Measurements from ENCODE around the gene JADE1. TPM values are rescaled to one million over a fixed set of nuclear protein-coding genes. Genes with fewer than 3 reads are reported as not detected.

The JADE1 gene
- total and polyA plus RNA-seq, 2 of the 13 experiments (the other 11 are each of a cell fraction or from before 2014, with no cell fraction given): 5.4 to 19.3 TPM

DNA sequence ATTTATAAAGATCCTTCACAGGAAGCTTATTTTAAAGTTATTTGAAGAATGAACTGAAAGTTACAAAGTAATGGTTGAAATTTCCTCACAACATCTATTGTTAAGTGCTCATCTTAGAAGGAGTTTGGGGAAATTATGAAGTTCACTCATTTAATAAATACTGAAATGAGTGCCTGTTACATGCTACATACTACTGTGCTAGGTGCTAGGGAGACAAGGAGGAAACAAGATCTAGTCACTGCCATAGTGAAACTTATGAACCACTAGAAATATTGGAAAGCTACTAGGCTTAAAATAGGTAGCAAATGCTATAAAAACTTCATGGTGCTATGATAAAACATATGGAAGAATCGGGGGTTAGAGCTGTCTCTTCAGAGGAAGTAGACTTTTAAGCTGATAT, 97.1 kb downstream of the JADE1 start:
- WGBS (ENCODE audit: low lambda C conversion rate): 92% methylated on average over 1 of the region's 1 CpG
- no peak overlapping the region for H2AFZ ChIP-seq (ENCODE audit: low read length)
- no peaks in the 10 kb centered on the region for H3K9me3 ChIP-seq (ENCODE audit: low read length)
- H3K4me2 ChIP-seq (ENCODE audit: low read depth, low read length): no peak overlapping the region
- no peak for FAIRE-seq
- in situ Hi-C loops (cut with HindIII; ENCODE audit: extremely low pct_ligation_motif_present, low pct_unique_long_range_greater_than_20kb) (no loop called here), intact Hi-C loops (cut with micrococcal nuclease; ENCODE audit: unreplicated experiment) (no loop called here)
- no peaks in the 10 kb centered on the region for H4K20me1 ChIP-seq (ENCODE audit: insufficient read depth, low read length)
- no peak for DNase-seq (ENCODE audit: low spot score)
- no peaks in the 10 kb centered on the region; a peak in 1 of 5 replicates for H3K27me3 ChIP-seq (ENCODE audit: control insufficient read depth in 1 of 2, insufficient read depth in 2 of 2, low read length in 2 of 2)
- H3K4me3 ChIP-seq (replicated peaks in 1 of 3; ENCODE audit: insufficient read depth in 1 of 3, low read depth in 2 of 3, low read length in 3 of 3): no peak overlapping the region
- no peak overlapping the region for H3K9ac ChIP-seq (ENCODE audit: insufficient read depth, low read depth, low read length)
- BruUV-seq (replicated peaks): no TSS peak
- H3K79me2 ChIP-seq (ENCODE audit: insufficient read depth, low read length): no peaks in the 10 kb centered on the region
- POLR2A ChIA-PET: no interaction called here
- no peak for ATAC-seq
- no peaks in the 10 kb centered on the region for H3K36me3 ChIP-seq (replicated peaks in 1 of 2; ENCODE audit: control insufficient read depth in 1 of 2, insufficient read depth in 2 of 2, low read length in 2 of 2)
- no peak for TF ChIP-seq ERF (CRISPR knock-in tag; IDR thresholded peaks at IDR 0.05)
- no peak for TF ChIP-seq ZNF781 (CRISPR knock-in tag; IDR thresholded peaks at IDR 0.05; ENCODE audit: borderline replicate concordance, not compliant biosample characterization)
- TF ChIP-seq PHF20 (CRISPR knock-in tag; IDR thresholded peaks at IDR 0.05): no peak
- TF ChIP-seq NKX3-1 (CRISPR knock-in tag; IDR thresholded peaks at IDR 0.05): no peak
- no peak for TF ChIP-seq ZNF546 (CRISPR knock-in tag; conservative IDR thresholded peaks at IDR 0.05)
- no peak for TF ChIP-seq KMT2A (CRISPR knock-in tag; IDR thresholded peaks at IDR 0.05)
- TF ChIP-seq, protein P1, sequence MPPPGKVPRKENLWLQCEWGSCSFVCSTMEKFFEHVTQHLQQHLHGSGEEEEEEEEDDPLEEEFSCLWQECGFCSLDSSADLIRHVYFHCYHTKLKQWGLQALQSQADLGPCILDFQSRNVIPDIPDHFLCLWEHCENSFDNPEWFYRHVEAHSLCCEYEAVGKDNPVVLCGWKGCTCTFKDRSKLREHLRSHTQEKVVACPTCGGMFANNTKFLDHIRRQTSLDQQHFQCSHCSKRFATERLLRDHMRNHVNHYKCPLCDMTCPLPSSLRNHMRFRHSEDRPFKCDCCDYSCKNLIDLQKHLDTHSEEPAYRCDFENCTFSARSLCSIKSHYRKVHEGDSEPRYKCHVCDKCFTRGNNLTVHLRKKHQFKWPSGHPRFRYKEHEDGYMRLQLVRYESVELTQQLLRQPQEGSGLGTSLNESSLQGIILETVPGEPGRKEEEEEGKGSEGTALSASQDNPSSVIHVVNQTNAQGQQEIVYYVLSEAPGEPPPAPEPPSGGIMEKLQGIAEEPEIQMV (CRISPR knock-in tag; IDR thresholded peaks at IDR 0.05; ENCODE audit: low read depth): no peak
- no peak for TF ChIP-seq ARID2 (CRISPR knock-in tag; IDR thresholded peaks at IDR 0.05; ENCODE audit: borderline replicate concordance)
- TF ChIP-seq, protein P2, sequence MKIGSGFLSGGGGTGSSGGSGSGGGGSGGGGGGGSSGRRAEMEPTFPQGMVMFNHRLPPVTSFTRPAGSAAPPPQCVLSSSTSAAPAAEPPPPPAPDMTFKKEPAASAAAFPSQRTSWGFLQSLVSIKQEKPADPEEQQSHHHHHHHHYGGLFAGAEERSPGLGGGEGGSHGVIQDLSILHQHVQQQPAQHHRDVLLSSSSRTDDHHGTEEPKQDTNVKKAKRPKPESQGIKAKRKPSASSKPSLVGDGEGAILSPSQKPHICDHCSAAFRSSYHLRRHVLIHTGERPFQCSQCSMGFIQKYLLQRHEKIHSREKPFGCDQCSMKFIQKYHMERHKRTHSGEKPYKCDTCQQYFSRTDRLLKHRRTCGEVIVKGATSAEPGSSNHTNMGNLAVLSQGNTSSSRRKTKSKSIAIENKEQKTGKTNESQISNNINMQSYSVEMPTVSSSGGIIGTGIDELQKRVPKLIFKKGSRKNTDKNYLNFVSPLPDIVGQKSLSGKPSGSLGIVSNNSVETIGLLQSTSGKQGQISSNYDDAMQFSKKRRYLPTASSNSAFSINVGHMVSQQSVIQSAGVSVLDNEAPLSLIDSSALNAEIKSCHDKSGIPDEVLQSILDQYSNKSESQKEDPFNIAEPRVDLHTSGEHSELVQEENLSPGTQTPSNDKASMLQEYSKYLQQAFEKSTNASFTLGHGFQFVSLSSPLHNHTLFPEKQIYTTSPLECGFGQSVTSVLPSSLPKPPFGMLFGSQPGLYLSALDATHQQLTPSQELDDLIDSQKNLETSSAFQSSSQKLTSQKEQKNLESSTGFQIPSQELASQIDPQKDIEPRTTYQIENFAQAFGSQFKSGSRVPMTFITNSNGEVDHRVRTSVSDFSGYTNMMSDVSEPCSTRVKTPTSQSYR (CRISPR knock-in tag; IDR thresholded peaks at IDR 0.05; ENCODE audit: borderline replicate concordance): no peak
- no peak for TF ChIP-seq ZNF607 (CRISPR knock-in tag; IDR thresholded peaks at IDR 0.05; ENCODE audit: borderline replicate concordance)
- no peak for TF ChIP-seq EZH2 (conservative IDR thresholded peaks at IDR 0.05; ENCODE audit: low read depth, low read length)
- TF ChIP-seq ETV6 (CRISPR knock-in tag; conservative IDR thresholded peaks at IDR 0.05): no peak
- no peaks in the 10 kb centered on the region for H3K4me1 ChIP-seq (ENCODE audit: insufficient read depth, low read length)
- H3K27ac ChIP-seq (ENCODE audit: extremely low read length, insufficient read depth, low read length): no peak overlapping the region
- CTCF ChIA-PET (ENCODE audit: low intra/inter-chr PET ratio, low total read pairs): no interaction called here
